ENCODE results near the gene LDLRAD2. TPM values are rescaled to one million over a fixed set of nuclear protein-coding genes. Genes with fewer than 3 reads are reported as not detected.

LDLRAD2 gene
- total and polyA plus RNA-seq, 9 of the 15 experiments (the other 6 are each of a cell fraction or from before 2014, with no cell fraction given), result 0.45 to 0.48 TPM; not detected in 7

GRCh38 chr1:21783679-21784603, 28.1 kb upstream of the LDLRAD2 start (continued):
- no peak; the same call in 1 of the 2 replicates for TF ChIP-seq REST (IDR thresholded peaks at IDR 0.05; ENCODE audit: borderline replicate concordance)
- no peak for TF ChIP-seq REST (CRISPR knock-in tag; IDR thresholded peaks at IDR 0.05; ENCODE audit: low read depth)
- TF ChIP-seq BRD9 (IDR thresholded peaks at IDR 0.05; ENCODE audit: low read depth, partially characterized antibody), result peak; percentile 75
- peak; percentile 58; the same call in 1 of the 2 replicates for TF ChIP-seq ZNF766 (CRISPR knock-in tag; conservative IDR thresholded peaks at IDR 0.05)
- 0 out of 2 replicates have a peak, but pooled peaks have one; percentile 15 for TF ChIP-seq NFE2 (IDR thresholded peaks at IDR 0.05; ENCODE audit: low read depth)
- 0 out of 2 replicates have a peak, but pooled peaks have one; percentile 3 for TF ChIP-seq KDM2B (CRISPR knock-in tag; IDR thresholded peaks at IDR 0.05)
- no peak for TF ChIP-seq MBD1 (CRISPR knock-in tag; IDR thresholded peaks at IDR 0.05)
- TF ChIP-seq ZNF449 (CRISPR knock-in tag; IDR thresholded peaks at IDR 0.05), result no peak
- TF ChIP-seq ZNF764 (CRISPR knock-in tag; IDR thresholded peaks at IDR 0.05; ENCODE audit: low read depth), result peak; percentile 19; the same call in 1 of the 2 replicates
- peak in 1 of 2 experiments; percentile 86; a peak in 2 of 4 replicates for TF ChIP-seq ZNF639 (CRISPR knock-in tag; conservative IDR thresholded peaks at IDR 0.05 in 1 of 2, IDR thresholded peaks at IDR 0.05 in 1 of 2)
- no peak for TF ChIP-seq TRIM28 (IDR thresholded peaks at IDR 0.05)
- TF ChIP-seq ATF1 (CRISPR knock-in tag; IDR thresholded peaks at IDR 0.05), result no peak
- peak; percentile 86; the same call in 1 of the 2 replicates for TF ChIP-seq ATF1 (tag; IDR thresholded peaks at IDR 0.05)
- no peak for TF ChIP-seq ELF2 (CRISPR knock-in tag; IDR thresholded peaks at IDR 0.05)
- peak; percentile 65 for TF ChIP-seq HDGF (IDR thresholded peaks at IDR 0.05)

All from K562 (cell line).